GM20000 (cell line): ENCODE data around the gene NID2.

ENCODE experiments used
- DNase-seq: peaks from one replicate; pipeline ENCODE4 v3.0.0; 2012; ENCODE audit warnings: low spot score
- TF ChIP-seq, protein P1 (sequence below): IDR thresholded peaks from 2 replicates; pipeline ENCODE4 v1.5.1; 2012; ENCODE audit warnings: mild to moderate bottlenecking, control low read depth; ENCODE audit errors: extremely low read depth, missing control alignments

NID2 gene

DNA sequence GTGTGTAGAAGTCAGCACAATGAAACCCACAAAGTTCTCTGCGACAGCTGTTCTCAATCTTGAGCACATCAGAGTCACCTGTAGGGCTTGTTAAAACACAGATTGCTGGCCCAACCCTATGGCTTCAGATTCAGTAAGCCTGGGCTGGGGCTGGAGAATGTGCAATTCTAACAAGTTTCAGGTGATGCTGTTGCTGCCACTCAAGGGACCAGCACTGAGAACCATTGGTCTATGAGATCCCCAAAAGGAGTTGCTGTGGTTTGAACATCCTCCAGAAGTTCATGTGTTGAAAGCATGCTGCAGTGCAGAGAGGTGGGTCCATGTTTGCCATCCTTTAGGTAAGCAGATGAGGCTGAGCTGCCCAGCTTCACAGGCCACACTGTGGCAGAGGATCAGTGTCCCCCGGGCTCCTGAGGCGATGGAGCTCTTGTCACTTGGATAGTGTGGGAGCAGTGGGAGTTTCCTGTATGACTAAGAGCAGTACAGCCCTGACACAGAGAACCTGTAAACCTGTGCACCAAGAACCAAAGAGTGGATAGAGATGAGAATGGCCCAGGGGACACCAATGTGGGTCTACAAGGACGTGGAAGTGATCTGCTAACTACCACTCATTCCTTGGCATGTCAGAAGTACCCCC, 87.5 kb downstream of the NID2 start:
- TF ChIP-seq, protein P1, sequence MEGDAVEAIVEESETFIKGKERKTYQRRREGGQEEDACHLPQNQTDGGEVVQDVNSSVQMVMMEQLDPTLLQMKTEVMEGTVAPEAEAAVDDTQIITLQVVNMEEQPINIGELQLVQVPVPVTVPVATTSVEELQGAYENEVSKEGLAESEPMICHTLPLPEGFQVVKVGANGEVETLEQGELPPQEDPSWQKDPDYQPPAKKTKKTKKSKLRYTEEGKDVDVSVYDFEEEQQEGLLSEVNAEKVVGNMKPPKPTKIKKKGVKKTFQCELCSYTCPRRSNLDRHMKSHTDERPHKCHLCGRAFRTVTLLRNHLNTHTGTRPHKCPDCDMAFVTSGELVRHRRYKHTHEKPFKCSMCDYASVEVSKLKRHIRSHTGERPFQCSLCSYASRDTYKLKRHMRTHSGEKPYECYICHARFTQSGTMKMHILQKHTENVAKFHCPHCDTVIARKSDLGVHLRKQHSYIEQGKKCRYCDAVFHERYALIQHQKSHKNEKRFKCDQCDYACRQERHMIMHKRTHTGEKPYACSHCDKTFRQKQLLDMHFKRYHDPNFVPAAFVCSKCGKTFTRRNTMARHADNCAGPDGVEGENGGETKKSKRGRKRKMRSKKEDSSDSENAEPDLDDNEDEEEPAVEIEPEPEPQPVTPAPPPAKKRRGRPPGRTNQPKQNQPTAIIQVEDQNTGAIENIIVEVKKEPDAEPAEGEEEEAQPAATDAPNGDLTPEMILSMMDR: no peak
- DNase-seq: peak; percentile 20

DNA sequence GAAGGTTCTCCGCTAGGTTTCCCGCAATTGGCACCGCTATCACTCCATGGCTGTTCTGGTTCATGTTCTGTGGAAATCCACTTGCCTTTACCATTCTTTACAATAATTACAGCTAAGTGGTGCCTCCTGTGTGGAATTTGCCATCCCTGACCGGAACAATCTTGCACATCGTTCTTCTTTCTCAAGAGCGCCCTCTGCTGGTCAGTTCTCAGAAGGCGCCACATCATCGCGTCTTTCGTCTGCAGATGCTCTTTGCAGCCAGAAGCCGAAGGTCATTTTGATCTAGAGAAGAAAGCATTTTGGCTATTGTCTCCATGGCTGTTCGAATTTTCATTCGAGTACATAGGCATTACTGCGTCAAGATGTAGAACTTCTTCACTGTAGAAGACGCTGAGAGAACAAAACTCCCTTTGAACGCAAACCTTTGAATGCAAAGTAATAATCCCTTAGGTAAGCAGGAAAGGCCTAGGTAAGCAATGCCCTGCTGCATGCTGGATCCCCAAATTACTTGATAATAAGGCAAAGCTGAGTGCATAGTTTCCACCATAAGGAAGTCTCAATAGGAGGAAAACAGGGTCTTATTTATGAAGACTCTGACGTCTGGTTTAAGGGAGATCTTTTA, 89.7 kb downstream of the NID2 start:
- peak; percentile 64 for DNase-seq
- TF ChIP-seq, protein P1: peak; percentile 83

DNA sequence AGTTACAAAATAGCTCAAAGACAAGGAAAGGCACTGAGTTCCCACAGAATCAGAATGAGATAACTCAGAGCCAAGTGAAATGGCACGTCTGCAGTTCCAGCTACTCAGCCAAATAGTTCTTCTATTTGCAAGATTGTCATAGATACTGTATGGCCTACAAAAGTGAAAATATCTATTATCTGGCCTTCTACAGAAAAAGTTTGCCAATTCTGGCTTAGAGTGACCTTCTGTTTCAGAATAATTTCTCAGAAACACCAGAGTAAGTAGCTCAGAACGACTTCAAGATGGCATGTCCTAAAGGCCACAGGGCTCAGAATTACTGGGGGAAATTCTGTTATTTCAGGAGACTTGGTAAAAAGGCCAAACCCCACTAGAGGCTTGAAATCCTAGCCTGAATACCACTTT, 90.2 kb downstream of the NID2 start:
- DNase-seq: no peak
- TF ChIP-seq, protein P1: no peak

DNA sequence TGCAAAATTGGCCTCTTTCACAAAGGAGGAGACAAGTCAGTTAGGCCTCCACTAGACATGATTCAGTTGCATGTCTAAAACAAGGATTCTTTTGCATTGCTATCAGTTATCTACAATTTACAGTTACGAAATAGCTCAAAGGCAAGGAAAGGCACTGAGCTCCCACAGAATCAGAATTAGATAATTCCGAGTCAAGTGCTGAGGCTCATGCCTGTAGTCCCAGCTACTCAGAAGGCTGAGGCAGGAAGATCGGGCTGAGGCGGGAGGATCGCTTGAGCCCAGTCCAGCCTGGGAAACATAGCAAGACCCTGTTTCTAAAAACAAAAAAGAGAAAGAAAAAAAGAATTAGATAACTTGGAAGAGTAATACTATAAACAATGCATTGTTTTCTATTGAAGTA, 91.8 kb downstream of the NID2 start:
- DNase-seq: no peak
- TF ChIP-seq, protein P1: no peak

DNA sequence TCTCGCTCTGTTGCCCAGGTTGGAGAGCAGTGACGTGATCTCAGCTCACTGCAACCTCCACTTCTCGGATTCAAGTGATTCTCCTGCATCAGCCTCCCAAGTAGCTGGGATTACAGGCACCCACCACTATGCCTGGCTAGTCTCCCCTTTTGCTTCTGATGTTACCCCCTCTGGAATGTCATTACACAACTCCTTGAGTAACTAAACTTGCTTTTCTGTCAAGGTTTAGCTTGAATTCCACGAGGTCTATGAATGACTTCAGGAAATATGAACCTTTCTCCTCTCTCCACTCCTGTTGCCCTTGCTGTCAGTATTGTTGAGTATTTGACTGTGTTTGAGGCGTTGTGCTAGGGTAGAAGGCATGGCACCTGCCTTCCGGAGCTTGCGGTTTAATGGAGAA, 96.3 kb downstream of the NID2 start:
- DNase-seq: no peak
- TF ChIP-seq, protein P1: no peak

DNA sequence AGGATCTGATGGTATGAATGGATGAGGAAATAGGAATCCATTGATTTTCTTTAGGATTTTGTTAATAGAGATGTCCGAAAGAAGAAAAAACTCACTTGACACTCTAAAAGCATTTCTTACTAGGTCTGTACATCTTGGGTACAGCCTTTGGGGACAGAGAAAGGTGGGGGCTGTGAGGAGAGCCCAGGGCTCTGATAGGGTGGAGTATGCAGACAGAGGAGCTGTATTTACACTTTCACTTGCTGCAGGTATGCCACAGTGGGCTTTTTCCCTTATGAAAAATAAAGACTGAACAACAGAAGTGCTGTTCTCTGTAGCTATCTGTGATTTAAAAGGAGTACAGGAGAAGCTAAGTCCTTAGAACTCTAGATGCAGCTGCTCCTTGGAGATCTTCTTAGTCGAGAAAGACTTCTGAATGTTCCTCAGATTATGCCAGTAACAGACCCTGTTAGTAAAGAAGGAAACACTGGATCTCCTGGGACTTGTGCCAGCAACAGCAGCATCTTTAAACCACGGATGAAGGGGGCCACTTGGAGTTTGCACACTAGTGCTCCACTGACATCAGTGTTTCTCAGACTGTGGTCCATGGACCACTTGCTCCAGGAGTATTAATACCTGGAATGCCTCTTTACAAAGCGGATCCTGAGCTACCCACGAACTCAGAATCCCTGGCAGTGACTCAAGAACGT, 98.9 kb downstream of the NID2 start:
- TF ChIP-seq, protein P1: no peak
- DNase-seq: no peak

DNA sequence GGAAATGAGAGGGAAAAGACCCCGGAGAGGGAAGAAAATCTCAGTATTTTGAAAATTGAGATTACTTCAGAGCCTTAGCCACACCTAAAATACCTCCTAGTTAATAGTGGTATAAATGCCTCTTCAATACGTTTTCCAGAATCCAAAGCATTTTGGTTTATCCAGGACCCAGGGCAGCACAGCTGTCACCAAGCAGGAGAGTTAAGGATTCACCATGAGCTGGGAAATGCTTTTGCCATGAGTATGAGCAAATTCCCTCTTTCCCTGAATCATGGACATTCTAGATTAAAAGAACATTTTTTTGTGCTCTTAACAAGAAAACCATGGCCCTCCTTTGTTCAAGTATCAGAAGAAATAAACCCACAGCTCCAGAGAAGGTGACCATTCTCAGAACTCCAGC, 101.3 kb downstream of the NID2 start:
- TF ChIP-seq, protein P1: no peak
- DNase-seq: no peak
